Liver (tissue), 9 donors: ENCODE data around the gene ACVR1. TPM values are rescaled to one million over a fixed set of nuclear protein-coding genes. Genes with fewer than 3 reads are reported as not detected.

Experiments
- DNase-seq: peaks from one replicate; pipeline ENCODE4 v3.0.0-alpha.2; 2017; ENCODE audit warnings: low spot score
- H3K27ac ChIP-seq, 2 donors: one replicate each; pipeline ENCODE4 v1.7.0; 2013; ENCODE audit warnings: inconsistent platforms in 2 of 2, low read length in 2 of 2, control low read depth in 1 of 2, low read depth in 1 of 2, mild to moderate bottlenecking in 1 of 2
- H3K27me3 ChIP-seq, 4 donors: one replicate each; pipeline versions ENCODE4 v1.6.1 to v1.7.0; 2013; ENCODE audit warnings: low read length in 3 of 4, inconsistent platforms in 1 of 4, mild to moderate bottlenecking in 1 of 4, moderate library complexity in 1 of 4; ENCODE audit not compliant: control insufficient read depth in 4 of 4, insufficient read depth in 4 of 4
- H3K36me3 ChIP-seq, 4 donors: one replicate each; pipeline versions ENCODE4 v1.6.1 to v1.7.0; 2013; ENCODE audit warnings: low read length in 3 of 4, mild to moderate bottlenecking in 3 of 4, low read depth in 1 of 4, moderate library complexity in 1 of 4; ENCODE audit not compliant: control insufficient read depth in 4 of 4, insufficient read depth in 3 of 4
- H3K4me1 ChIP-seq, 4 donors: one replicate each; pipeline versions ENCODE4 v1.6.1 to v1.7.0; 2013; ENCODE audit warnings: low read length in 3 of 4, mild to moderate bottlenecking in 3 of 4, moderate library complexity in 1 of 4; ENCODE audit not compliant: control insufficient read depth in 4 of 4, insufficient read depth in 4 of 4
- H3K4me3 ChIP-seq, 3 donors: one replicate each; pipeline versions ENCODE4 v1.6.1 to v1.7.0; 2013; ENCODE audit warnings: low read length in 3 of 3, control low read depth in 1 of 3, low read depth in 1 of 3, mild to moderate bottlenecking in 1 of 3
- H3K9ac ChIP-seq, 2 donors: one replicate each; pipeline ENCODE4 v1.7.0; 2013; ENCODE audit warnings: low read length in 2 of 2, mild to moderate bottlenecking in 2 of 2, moderate library complexity in 2 of 2, control low read depth in 1 of 2, low read depth in 1 of 2
- H3K9me3 ChIP-seq, 4 donors: one replicate each; pipeline versions ENCODE4 v1.6.1 to v1.7.0; 2013; ENCODE audit warnings: low read length in 3 of 4; ENCODE audit not compliant: control insufficient read depth in 4 of 4
- ATF3 ChIP-seq: IDR thresholded peaks from 2 replicates; pipeline ENCODE4 v1.6.1; 2016; ENCODE audit warnings: antibody characterized with exemption
- CTCF ChIP-seq: fragments of 150-350 bp; IDR thresholded peaks from 2 replicates; pipeline ENCODE4 v1.5.1; 2017; ENCODE audit warnings: improper control_type of control experiment, low read depth, low read length; ENCODE audit not compliant: missing input control
- EGR1 ChIP-seq, 2 donors: IDR thresholded peaks; 2 replicates each; pipeline ENCODE4 v1.6.1; 2016 to 2018; ENCODE audit warnings: antibody characterized with exemption in 2 of 2, low read depth in 2 of 2
- FOXA1 ChIP-seq: IDR thresholded peaks from 2 replicates; pipeline ENCODE4 v1.6.1; 2016; ENCODE audit warnings: antibody characterized with exemption
- GABPA ChIP-seq, 2 donors: IDR thresholded peaks in 1 of 2; conservative IDR thresholded peaks in 1 of 2; 2 replicates each; pipeline ENCODE4 v1.6.1; 2016; ENCODE audit warnings: antibody characterized with exemption in 2 of 2, mild to moderate bottlenecking in 1 of 2, moderate library complexity in 1 of 2
- HNF4A ChIP-seq, 2 donors: conservative IDR thresholded peaks; 2 replicates each; pipeline ENCODE4 v1.6.1; 2016; ENCODE audit warnings: antibody characterized with exemption in 2 of 2, mild to moderate bottlenecking in 2 of 2
- JUND ChIP-seq, 2 donors: IDR thresholded peaks; 2 replicates each; pipeline ENCODE4 v1.6.1; 2016; ENCODE audit warnings: antibody characterized with exemption in 2 of 2
- MAX ChIP-seq: IDR thresholded peaks from 2 replicates; pipeline ENCODE4 v1.6.1; 2016; ENCODE audit warnings: antibody characterized with exemption
- NR2F2 ChIP-seq: IDR thresholded peaks from 2 replicates; pipeline ENCODE4 v1.6.1; 2016; ENCODE audit warnings: antibody characterized with exemption
- RAD21 ChIP-seq, 2 donors: IDR thresholded peaks; 2 replicates each; pipeline ENCODE4 v1.6.1; 2016; ENCODE audit warnings: antibody characterized with exemption in 2 of 2, mild to moderate bottlenecking in 2 of 2
- REST ChIP-seq: IDR thresholded peaks from 2 replicates; pipeline ENCODE4 v1.6.1; 2016; ENCODE audit warnings: antibody characterized with exemption, mild to moderate bottlenecking
- RXRA ChIP-seq, 2 donors: IDR thresholded peaks; 2 replicates each; pipeline ENCODE4 v1.6.1; 2017 to 2018; ENCODE audit warnings: antibody characterized with exemption in 2 of 2, mild to moderate bottlenecking in 1 of 2
- SP1 ChIP-seq: IDR thresholded peaks from 2 replicates; pipeline ENCODE4 v1.6.1; 2018; ENCODE audit warnings: antibody characterized with exemption, mild to moderate bottlenecking
- TAF1 ChIP-seq: conservative IDR thresholded peaks from 2 replicates; pipeline ENCODE4 v1.6.1; 2016; ENCODE audit warnings: antibody characterized with exemption, mild to moderate bottlenecking
- YY1 ChIP-seq: IDR thresholded peaks from 2 replicates; pipeline ENCODE4 v1.6.1; 2016; ENCODE audit warnings: antibody characterized with exemption, mild to moderate bottlenecking
- WGBS: extraction: QIAGEN DNeasy Blood & Tissue Kit; methylation state at CpG from one replicate; pipeline ENCODE4 v1.1.7; 2013; 5-methylcytosine and 5-hydroxymethylcytosine counted together
- polyA plus RNA-seq, 2 donors: library from polyadenylated mRNA; stranded (reverse) in 1 of 2; unstranded in 1 of 2; fragments of 200-250 nt in 1 of 2; fragments of >200 nt in 1 of 2; fragmentation: Nextera tagmentation in 1 of 2; extraction: Ambion mirVana in 1 of 2; gene quantifications; one replicate each; pipeline versions ENCODE4 v1.2.1 to v1.2.3, GENCODE V29; 2013 to 2015
- total RNA-seq, 2 donors: library from RNA; depleted of rRNA; stranded (reverse); fragments of >200 nt; gene quantifications; one replicate each; pipeline ENCODE4 v1.2.3, GENCODE V29; 2014
- TF ChIP-seq, protein P1 (sequence below): IDR thresholded peaks from 2 replicates; pipeline ENCODE4 v1.6.1; 2016; ENCODE audit warnings: antibody characterized with exemption
- donor health status: healthy.
- donor health status: healthy.
- donor health status: healthy.
- donor health status: healthy.
- donor health status: healthy.

ACVR1 gene
- total and polyA plus RNA-seq, 4 donors = 6.2 to 20.4 (median 8.5) TPM

DNA sequence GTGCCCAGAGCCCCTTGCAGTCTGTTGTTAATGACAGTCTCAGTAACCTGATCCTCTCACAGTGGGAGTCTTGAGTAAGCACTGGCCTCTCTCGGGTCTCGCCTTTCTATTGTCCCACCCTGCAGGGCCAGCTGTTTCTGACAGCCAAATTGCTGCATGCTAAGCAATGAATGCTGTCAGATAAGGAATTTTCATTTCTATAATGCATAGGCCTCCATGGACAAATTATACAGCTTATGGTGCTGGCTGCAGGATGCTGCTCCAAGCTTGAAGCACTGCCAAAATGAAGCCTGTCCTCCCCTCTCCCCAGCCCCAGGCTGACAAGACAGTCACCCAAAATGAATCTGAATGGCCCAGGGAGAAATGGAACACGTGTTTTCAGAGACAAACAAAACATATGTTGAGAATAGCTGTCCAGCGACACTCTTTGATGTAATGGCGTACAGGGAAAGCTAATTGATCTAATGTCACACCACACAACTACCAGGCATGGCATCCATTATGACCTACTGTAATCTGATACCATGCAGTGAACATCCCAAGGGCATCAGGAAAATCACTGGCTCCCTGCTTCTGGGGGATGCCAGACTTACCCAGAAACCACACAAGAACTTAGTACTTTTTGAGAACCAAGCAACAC is 36.8 kb downstream of the ACVR1 start (continued):
- no peak for TF ChIP-seq CTCF
- no peak for TF ChIP-seq RAD21 (IDR thresholded peaks at IDR 0.05)
- no peak for TF ChIP-seq GABPA (IDR thresholded peaks at IDR 0.05 in 1 of 2, conservative IDR thresholded peaks at IDR 0.05 in 1 of 2)

GRCh38 chr2:157838442-157839161 is 37.5 kb downstream of the ACVR1 start:
- Histone ChIP-seq H3K27ac (peak overlapping the region; percentile 78 to 83), H3K27me3 (no peaks in the 10 kb centered on the region), H3K4me3 (peak overlapping the region in 2 of 3 donors; percentile 34 to 36), H3K9ac (peak overlapping the region in 1 of 2 donors; percentile 60), H3K9me3 (no peaks in the 10 kb centered on the region), H3K4me1 (peaks cover 21 to 71% (median 58%) of the 10 kb centered on the region in 4 donors), H3K36me3 (no peaks in the 10 kb centered on the region)
- TF ChIP-seq ATF3 = peak; percentile 45
- TF ChIP-seq RAD21 (IDR thresholded peaks at IDR 0.05) = peak in 1 of 2 donors; percentile 39
- TF ChIP-seq NR2F2 = no peak
- no peak for TF ChIP-seq GABPA (IDR thresholded peaks at IDR 0.05 in 1 of 2, conservative IDR thresholded peaks at IDR 0.05 in 1 of 2)
- peak; percentile 90 to 93 for TF ChIP-seq JUND (IDR thresholded peaks at IDR 0.05)
- peak; percentile 32 for TF ChIP-seq YY1
- peak; percentile 14 for TF ChIP-seq MAX
- peak; percentile 24 to 35 for TF ChIP-seq RXRA (IDR thresholded peaks at IDR 0.05)
- DNase-seq = peak; percentile 38
- WGBS = 24% methylated on average over 4 of the region's 4 CpGs

- peak overlapping the region; percentile 24 to 60 for H3K9ac ChIP-seq
- H3K27ac ChIP-seq = peak overlapping the region; percentile 78 to 83
- H3K36me3 ChIP-seq = no peaks in the 10 kb centered on the region
- 11% methylated on average over 13 of the region's 13 CpGs for WGBS
- H3K4me3 ChIP-seq = peak overlapping the region in 2 of 3 donors; percentile 34 to 36
- peaks cover 21 to 65% (median 52%) of the 10 kb centered on the region in 4 donors for H3K4me1 ChIP-seq
- no peaks in the 10 kb centered on the region for H3K9me3 ChIP-seq
- H3K27me3 ChIP-seq = no peaks in the 10 kb centered on the region
- DNase-seq = no peak
- TF ChIP-seq GABPA (IDR thresholded peaks at IDR 0.05 in 1 of 2, conservative IDR thresholded peaks at IDR 0.05 in 1 of 2) (no peak), JUND (IDR thresholded peaks at IDR 0.05) (no peak), RAD21 (IDR thresholded peaks at IDR 0.05) (peak in 1 of 2 donors; percentile 24), TAF1 (no peak), EGR1 (IDR thresholded peaks at IDR 0.05; ENCODE audit: low read depth in 2 of 2) (no peak), SP1 (peak; percentile 6), REST (peak; percentile 1), RXRA (IDR thresholded peaks at IDR 0.05) (no peak), YY1 (peak; percentile 23), CTCF (no peak), FOXA1 (no peak), HNF4A (conservative IDR thresholded peaks at IDR 0.05) (peak in 1 of 2 donors; percentile 48), ATF3 (no peak)
- TF ChIP-seq, protein P1, sequence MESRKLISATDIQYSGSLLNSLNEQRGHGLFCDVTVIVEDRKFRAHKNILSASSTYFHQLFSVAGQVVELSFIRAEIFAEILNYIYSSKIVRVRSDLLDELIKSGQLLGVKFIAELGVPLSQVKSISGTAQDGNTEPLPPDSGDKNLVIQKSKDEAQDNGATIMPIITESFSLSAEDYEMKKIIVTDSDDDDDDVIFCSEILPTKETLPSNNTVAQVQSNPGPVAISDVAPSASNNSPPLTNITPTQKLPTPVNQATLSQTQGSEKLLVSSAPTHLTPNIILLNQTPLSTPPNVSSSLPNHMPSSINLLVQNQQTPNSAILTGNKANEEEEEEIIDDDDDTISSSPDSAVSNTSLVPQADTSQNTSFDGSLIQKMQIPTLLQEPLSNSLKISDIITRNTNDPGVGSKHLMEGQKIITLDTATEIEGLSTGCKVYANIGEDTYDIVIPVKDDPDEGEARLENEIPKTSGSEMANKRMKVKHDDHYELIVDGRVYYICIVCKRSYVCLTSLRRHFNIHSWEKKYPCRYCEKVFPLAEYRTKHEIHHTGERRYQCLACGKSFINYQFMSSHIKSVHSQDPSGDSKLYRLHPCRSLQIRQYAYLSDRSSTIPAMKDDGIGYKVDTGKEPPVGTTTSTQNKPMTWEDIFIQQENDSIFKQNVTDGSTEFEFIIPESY = no peak
These were observed 38.2 kb downstream of the ACVR1 start for GRCh38 chr2:157837851-157838441.
